Activated CD4-positive, CD25-positive, alpha-beta regulatory T cell (primary cell): ENCODE measurements around the gene BLMH.
"Not testable (repeated sequence)": the region's sequence is repeated elsewhere in the genome, so short reads cannot be mapped to it uniquely, and the experiment has no call there.

ENCODE experiments used
- DNase-seq, 4 experiments: peaks; one replicate each; lab custom pipeline; 2025; lab: John Stamatoyannopoulos, UW

Gene BLMH

DNA sequence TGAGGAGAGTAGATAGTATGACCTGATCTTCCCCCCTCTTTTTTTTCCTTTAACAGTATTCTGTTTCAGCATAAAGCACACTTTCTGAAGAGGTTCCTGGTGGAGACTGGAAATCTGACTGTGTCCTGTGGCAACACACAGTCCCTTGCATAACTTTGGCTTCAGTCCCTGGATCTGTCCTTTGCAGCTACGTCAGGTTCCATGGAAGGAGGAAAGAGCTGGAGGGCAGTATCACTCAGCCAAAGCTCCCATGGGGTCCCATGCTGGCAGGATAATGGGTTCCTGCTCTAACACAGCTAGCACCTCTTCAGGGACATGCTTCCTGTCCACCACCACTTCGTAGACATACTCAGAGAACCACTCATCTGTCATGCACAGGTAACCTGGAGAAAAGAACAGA is 43.0 kb downstream of the BLMH start:
- DNase-seq: no peak

DNA sequence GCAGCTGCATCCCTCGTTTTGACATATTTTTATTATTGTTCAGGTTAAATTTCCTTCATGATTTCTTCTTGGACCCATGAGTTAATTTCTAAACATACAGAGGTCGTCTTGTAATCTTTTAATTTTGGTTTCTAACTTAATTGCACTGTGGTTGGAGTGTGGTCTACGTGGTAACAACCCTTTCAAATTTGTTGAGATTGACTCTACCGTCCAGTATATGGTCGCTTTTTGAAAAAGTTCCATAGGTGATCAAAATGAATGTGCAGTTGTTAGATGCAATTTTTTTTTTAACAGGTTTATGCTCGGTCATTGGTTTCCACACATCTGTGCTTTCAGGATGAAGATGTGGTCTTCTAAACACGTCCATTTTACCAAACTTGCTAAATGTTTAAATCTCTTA is 45.3 kb downstream of the BLMH start:
- DNase-seq: no peak

DNA sequence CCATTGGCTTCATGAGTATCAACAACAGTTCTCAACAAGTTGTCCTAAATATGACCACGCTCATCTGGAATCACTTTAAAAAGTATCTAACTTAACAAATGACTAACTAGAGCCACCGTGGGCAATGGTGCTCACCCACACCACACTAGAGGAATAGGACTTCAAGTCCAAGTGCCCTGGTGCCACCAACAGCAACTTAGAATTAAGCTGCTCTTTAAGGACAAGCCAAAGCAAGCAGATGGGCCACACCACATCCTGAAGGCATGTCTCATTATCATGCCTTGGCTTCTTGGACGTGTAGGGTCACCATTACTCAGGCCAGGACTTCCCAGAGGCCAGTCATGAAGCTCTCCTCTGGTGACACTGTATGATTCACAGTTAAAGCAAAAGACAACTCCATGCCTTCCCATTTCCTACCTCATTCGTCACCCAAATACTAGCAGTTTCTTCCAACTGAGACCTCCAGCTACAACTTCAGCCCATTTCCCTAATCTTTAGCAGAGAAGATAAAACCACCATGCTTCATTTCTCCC is 46.8 kb downstream of the BLMH start:
- no peak for DNase-seq

DNA sequence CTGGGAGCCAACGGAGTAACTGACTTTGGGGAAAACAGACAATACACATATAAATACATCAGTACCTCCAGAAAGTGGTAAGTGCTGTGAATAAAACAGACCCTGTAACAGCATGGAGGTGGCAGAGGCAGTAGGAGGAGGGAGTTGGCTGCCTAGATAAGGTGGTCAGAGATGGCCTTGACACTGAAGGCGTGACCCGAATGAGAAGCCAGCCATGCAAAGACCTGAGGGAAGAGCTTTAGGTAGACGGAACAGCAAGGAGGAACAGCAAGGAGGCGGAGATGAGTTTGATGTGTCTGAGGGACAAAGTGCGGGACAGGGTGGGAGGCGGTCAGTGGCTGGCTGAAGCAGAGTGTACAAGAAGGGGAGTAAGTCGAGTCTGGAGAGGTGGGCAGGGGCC is 48.2 kb downstream of the BLMH start:
- DNase-seq: no peak

DNA sequence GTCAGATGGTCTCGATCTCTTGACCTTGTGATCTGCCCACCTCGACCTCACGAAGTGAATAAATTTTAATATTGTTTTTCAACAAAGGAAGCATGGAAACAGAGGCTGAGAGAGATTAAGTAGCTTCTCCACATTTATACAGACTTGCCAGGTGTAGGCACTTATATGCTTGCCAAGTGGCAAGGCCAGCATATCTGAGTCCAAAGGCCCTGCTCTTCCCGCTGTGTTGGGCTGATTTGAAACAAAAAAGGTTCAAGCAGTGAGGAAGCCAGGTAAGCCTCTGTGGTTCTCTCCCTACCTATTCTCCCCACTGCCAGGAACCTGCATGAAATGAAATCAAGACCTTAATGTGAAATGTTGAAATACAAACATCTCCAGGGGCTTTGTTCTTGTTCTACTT is 48.7 kb downstream of the BLMH start:
- DNase-seq: no peak

DNA sequence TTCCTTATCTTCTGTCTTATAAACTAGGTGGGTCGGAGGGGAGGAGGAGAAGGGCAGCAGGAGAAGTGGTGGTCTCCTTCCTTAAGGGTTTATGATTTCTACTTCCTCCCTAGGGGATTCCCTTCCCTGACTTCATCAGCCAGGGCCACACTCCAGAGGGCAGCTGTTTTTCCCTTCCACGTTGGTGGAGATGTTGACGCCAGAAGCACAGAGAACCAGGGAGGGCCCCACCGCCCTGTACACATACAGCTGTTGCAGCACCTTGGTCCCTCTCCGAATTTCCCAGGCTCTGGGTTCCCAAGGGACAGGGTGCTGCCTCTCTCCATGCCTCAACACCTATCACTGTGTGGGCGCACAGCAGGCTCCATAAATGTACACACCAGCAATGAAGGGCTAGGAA is 50.7 kb downstream of the BLMH start:
- DNase-seq: no peak

DNA sequence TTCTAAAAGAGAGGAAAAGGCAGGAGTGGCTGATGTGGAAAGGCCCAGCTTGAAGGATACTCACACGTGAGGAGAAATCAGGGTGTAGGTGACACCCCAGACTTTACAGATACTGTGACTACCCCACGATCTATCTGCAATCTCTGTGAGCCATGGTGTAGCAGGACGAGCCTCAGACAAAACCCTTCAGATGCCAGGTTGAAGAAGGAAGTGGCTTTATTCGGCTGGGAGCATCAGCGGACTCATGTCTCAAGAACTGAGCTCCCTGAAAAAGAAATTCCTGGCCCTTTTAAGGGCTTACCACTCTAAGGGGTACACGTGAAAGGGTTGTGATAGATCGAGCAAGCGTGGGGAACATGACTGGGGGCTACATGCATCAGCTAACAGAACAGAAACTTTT is 51.6 kb downstream of the BLMH start:
- DNase-seq: no peak

DNA sequence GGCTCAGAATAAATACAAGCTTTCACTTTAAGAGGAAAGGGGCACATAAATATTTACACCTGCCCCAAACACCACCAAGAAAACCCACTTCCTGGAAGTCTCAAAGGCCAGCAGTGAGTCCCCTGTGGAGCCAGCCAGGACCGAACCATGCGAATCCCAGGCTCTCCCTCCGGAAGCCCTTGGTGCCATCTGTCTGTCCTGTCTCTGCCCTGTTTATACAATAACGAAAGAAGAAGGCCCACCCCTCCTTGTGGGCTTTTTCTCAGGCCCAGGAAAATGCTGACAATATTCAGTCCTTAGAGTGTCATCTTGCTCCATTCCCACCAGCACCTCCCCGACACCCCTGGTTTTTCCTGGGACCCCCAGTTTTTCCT is 52.7 kb downstream of the BLMH start:
- no peak for DNase-seq

DNA sequence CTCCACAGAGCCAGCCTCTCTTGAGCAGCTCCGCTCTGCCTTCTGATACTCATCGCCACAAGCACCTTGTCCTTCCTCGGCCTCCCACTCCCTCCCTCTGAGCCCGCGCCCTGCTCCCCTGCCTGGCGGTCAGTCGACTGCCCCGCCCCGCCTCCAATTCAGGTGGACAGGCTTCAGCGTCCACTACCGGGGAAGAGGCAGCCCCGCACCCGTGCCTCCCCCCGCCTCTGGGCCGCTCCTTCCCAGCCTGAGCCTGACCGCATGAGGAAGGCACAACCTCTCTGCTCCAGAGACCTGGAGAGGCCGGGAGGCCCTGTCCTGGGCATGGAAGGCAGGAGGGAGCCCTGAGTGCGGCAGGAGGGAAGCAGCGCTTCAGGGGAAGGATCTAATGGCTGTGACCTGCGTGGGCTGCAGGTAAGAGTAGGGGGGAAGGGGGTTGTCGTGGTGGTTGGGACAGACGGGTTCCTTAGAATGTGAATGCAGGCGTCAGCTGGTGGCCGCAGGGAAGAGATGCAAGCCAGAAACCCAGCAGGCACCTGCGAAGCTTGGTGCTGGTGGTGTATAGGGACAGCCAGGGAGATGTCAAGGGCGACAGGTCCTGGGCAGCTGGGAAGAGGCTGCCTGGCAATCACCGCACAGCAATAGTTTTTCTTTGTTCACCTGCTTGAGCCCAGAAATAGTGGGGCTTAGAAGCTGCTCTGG is 53.2 kb downstream of the BLMH start:
- DNase-seq: no peak

DNA sequence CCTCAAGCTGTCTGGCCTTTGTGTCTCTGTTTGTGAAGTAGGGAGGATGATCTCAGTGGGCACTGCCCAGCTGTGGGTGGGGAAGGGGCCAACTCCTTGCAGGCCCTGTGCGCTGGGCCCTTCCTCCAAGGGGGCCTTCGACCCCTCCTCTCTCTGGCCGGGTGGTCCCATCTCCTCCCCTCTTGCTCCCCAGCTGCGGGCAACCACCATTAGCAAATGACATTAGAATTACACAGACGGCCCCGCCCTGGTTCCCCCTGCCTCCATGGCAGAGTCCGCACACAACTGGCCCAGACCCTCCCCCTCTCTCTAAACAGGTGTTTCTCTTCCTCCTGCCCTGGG is 53.8 kb downstream of the BLMH start:
- no peak for DNase-seq

DNA sequence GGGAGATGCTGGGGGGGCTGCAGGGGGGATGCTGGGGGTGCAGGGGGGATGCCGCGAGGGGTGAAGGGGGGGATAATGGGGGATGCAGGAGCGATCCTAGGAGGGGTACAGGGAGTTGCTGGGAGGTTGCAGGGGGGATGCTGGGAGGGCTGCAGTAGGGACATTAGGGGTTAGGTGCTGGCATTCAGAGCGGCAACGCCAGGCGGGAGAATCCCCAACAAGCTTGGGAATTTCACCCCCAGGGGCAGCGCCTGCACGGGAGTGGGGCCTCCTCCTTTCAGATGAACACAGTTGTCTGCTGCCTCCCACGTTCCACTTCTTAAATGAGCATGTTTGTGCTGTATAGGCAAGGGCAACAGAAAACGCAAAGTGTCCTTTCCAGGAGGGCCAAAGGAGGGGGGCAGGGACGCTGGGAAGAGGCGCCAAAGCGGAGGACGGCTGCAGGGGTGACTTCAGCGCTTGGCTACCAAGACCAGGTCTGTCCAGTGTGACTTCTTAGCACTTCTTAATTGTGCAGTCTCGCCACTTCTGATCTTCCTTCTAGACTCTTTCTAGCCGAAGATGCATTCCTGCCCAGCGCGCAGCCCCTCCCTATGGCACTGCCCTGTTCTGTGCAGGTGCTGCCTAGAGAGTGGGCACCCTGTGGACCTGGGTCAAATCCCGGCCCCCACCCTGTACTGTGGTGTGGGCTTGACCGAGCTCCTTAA is 54.3 kb downstream of the BLMH start:
- DNase-seq: no peak

DNA sequence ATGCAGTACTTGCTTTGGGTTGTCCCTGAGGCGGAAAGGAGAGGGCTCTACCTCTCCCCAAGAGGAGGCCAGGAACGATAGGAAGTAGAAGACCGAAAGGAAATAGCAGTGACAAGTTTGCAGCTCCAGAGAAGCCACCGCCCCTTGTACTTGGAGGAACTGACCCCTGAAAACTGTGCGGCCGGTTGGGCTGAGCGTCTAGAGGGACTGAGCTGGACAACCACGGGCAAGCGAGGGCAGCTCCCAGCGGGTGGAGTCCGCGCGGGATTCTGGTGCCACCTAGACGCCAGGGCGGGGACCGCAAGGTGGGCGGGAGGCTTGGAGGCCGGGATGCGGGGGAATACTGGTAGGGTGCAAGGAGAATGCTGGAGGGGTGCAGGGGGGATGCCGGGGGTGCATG is 55.0 kb downstream of the BLMH start:
- no peak for DNase-seq

DNA sequence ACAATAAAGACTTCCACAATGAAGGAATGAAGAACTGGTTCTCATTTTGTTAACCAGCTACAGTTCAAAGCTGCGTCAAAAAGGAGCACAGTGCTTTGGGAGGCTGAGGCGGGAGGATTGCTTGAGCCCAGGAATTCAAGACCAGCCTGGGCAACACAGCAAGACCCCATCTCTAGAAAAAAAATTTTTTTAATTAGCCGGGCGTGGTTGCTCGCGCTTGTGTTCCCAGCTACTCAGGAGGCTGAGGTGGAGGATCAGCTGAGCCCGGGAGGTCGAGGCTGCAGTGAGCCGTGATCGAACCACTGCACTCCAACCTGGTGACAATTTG is 55.5 kb downstream of the BLMH start:
- DNase-seq: no peak

DNA sequence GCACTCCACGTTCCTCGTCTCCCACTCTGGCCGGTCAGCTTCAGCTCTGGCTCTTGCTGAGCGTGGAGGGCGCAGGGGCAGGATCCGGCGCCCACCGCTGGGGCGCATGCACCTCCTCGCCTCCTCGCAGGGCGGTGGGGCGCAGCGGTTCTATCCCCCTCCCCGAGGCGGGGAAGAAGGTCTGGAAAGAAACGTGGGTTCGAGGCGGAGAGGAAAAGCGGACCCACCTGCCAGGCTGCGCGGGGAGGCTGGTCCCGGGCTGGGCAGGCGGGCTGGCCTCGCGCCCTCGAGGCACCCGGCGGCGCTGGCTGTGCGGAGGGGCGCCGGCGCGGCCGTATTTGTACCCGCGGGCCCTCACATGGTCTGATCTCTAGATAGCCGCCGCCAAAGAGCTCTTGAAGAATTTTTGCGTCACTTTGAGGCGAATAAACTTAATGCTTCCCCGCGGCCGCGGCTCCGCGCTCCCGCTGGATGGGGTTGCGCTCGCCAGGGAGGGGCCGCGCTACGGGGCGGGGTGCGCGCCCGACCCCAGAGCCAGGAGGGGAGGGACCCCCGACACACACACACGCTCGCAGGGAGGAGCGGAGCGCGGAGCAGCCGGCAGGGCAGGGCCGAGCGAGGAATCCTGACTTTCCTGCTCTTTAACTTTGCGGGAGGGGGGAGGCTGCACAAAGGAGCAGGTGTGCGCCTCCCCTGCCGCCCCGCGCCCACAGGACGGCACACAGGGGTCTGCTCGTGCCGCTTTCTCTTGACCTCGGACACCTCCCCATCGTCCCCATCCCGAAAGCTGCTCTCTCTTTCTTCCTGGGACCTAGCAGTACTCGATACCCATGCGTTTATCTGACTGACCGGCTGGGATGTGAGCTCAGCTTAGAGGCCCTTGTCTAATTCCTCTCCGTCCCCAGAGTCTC is 56.1 kb downstream of the BLMH start, which contains the start of gene SLC6A4:
Gene SLC6A4 (minus strand): TSS at position 312 of the 911 bp plus-strand sequence. CDS start 13,739 bp downstream, outside the sequence.
- DNase-seq: no peak

DNA sequence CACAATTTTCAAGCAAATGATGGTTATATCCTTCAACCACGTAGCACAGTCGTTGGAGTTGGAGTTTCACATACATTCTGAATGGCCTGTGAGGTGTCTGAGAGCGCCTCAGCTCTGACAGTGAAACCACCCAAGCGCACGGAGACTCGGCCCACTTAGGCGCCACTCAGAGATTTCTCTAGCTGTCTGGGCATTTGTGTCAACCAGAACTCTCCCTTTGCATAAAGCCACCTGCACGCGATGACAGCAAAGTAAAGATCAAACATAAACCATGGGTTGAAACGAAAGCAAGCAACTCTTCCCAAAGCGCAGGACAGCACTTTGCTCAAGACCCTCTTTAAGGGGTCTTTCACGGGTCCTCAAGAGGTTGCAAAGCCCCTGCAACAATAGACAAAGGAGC is 56.8 kb downstream of the BLMH start:
- no peak for DNase-seq

DNA sequence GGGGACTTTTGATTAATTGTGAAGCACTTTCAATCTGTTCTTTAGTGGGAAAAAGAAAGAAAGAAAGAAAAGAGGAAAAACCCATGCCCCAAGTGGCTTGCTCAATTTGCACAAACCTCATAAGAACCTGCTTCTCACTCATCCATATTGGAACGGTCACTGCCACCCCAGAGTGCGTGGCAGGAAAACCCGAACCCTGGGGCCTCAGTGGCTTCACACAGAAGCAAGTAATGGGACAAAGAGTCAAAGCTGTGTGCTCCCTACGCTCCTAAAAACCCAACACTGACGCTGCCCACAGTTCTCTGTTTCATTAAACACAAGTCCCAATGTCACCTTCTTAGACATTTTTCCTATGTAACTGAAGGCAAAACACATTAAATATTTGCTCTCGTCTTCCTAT is 57.4 kb downstream of the BLMH start:
- DNase-seq: no peak

DNA sequence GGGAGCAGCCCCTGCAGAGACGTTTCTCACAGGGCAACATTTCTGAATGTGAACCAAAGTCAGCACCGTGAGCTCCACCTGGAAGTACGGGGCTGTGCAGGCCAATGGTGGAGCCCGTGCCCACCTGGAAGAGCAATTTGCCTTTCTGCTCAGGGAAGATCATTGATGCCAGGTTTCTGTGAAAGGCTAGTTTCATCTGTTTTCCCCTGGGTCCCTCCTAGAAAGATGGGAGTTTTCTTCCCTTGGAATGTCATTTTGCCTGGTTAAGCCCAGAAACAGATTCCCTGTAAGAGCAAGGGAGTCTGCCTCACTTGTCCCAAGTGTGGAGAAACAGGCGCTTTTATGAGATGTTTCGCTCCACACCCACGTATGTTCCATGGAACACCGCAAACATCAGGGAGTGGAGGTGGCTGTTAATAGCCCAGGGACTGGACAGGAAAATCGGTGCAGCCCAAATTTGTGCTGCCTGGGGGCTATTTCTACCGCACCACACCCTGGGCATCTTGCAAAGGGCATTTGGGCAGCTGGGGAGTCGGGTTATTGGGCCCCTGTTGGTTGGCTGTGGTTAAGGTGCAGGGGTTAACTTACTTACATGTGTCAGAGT is 58.8 kb downstream of the BLMH start:
- DNase-seq: no peak

DNA sequence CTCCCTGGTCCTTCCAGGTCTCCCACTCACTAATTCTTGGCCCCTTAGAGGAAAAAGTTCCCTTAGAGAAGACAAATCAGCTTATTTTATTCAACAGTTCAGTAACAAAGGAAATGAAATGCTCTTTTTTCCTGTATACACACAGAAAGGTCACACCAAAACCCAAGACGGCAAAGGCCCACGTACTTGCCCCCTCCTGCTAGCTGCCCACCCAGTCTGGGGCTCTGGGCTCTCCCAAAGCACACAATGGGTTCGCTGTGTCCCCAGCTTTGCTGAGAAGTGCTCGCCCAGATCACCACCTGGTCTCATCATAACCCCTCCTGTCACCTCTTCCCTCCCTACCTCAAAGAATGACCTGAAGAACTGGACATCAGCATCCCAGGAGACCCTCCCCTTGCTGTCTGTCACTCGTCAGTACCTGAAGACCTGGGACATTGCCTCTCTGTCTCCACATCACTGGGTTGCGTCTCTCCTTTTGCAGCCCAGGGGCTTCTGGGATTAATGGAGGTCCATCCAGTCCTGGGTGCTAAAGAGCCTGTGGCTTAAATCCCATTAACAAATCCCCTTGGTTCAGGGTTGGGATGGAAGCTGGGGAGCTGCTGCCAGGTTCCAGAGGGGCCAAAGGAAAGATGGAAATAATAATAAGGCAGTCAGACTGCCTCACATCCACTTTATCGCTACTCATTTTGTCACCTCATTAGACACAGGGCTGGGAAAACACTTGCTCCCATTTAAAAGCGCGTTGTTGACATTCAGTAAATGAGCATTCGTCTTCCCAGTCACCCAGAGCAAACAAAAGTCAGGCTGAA is 59.5 kb downstream of the BLMH start:
- no peak for DNase-seq

DNA sequence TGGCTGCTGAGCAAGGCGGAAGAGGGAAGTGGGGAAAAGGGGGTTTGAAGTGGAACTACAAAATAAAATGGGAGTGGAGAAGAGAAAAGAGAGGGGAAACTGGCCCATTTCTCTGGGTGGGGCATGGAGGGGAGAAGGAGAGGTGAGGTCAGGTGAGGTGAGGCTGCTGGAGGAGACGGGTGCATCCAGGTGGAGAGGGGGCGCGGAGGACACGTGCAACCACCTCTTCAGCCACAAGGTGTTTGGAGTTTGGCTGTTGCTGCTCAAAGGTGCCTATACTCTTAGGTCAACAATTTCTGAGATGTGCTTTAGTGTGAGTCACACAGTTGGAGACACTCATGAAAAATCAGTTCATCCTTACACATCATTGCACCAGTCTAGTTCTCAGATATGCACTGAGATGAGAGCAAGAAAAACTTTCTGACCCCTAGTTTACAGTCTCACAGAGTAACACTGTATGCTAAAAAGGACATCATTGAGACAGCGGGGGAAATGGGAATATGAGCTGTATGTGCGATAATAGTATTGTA is 61.1 kb downstream of the BLMH start:
- DNase-seq: no peak

DNA sequence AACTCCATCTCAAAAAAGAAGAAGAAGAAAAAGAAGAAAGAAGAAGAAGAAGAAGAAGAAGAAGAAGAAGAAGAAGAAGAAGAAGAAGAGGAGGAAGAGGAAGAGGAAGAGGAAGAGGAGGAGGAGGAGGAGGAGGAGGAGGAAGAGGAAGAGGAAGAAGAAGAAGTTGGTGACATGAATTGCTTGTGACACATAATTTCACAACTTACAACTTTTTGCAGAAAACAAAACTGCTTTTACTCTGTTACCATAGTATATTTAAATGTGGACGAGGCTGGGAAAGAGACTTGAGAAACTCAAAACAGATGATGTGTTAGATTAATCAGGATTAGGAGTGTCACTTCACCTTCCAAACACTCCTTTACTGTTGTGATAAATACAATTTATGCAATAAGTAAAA is 61.7 kb downstream of the BLMH start:
- not testable (repeated sequence) for DNase-seq

DNA sequence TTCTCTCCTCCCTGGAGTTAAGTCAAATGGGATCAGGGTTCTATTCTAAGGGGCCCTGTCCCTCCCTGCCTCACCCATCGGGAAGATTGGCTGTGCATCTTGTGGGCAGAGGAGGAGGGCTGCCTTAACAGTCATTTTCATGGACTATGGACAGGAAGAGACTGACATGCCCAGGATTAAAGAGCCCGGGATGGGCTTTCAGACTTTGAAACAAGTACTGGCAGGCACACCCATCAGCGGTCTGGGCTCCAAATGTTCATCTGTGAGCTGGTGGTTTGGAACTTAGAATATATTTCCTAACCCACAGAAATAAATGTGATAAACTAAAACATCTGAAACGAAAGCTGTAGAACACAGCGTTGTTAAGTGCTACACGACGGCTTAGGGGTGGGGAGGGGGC is 62.7 kb downstream of the BLMH start:
- DNase-seq: no peak
